Duodenal mucosa (tissue), 2 donors: ENCODE data around the gene NDUFA11.

Source experiments
- H3K27ac ChIP-seq: one replicate; pipeline ENCODE4 v1.7.0; 2013; ENCODE audit warnings: low read depth, low read length
- H3K27me3 ChIP-seq, 2 donors: one replicate each; pipeline ENCODE4 v1.7.0; 2013; ENCODE audit warnings: low read length in 2 of 2, control low read depth in 1 of 2; ENCODE audit not compliant: insufficient read depth in 2 of 2, control insufficient read depth in 1 of 2
- H3K36me3 ChIP-seq, 2 donors: one replicate each; pipeline ENCODE4 v1.7.0; 2013; ENCODE audit warnings: low read length in 2 of 2, control low read depth in 1 of 2; ENCODE audit not compliant: insufficient read depth in 2 of 2, control insufficient read depth in 1 of 2
- H3K4me1 ChIP-seq, 2 donors: one replicate each; pipeline ENCODE4 v1.7.0; 2013; ENCODE audit warnings: low read length in 2 of 2, control low read depth in 1 of 2; ENCODE audit not compliant: insufficient read depth in 2 of 2, control insufficient read depth in 1 of 2
- H3K4me3 ChIP-seq, 2 donors: one replicate each; pipeline ENCODE4 v1.7.0; 2013; ENCODE audit warnings: low read length in 2 of 2, low read depth in 1 of 2
- H3K9ac ChIP-seq, 2 donors: one replicate each; pipeline ENCODE4 v1.7.0; 2013; ENCODE audit warnings: low read length in 2 of 2, low read depth in 1 of 2
- H3K9me3 ChIP-seq, 2 donors: one replicate each; pipeline ENCODE4 v1.7.0; 2013; ENCODE audit warnings: low read length in 2 of 2, control low read depth in 1 of 2; ENCODE audit not compliant: control insufficient read depth in 1 of 2

NDUFA11 gene

GRCh38 chr19:5943045-5943444 is 39.5 kb upstream of the NDUFA11 start:
- H3K27ac ChIP-seq = no peak overlapping the region
- H3K27me3 ChIP-seq = no peaks in the 10 kb centered on the region
- H3K9me3 ChIP-seq = no peaks in the 10 kb centered on the region
- peaks cover 28 to 39% of the 10 kb centered on the region in 2 donors for H3K36me3 ChIP-seq
- no peak overlapping the region for H3K4me3 ChIP-seq
- H3K4me1 ChIP-seq = peaks cover 9 to 11% of the 10 kb centered on the region in 2 donors
- H3K9ac ChIP-seq = no peak overlapping the region

GRCh38 chr19:5941673-5942072 is 38.1 kb upstream of the NDUFA11 start:
- Histone ChIP-seq H3K9me3 (no peaks in the 10 kb centered on the region), H3K9ac (no peak overlapping the region), H3K4me3 (no peak overlapping the region), H3K27me3 (no peaks in the 10 kb centered on the region), H3K36me3 (peaks cover 34 to 48% of the 10 kb centered on the region in 2 donors), H3K4me1 (peaks cover 4 to 10% of the 10 kb centered on the region in 2 donors), H3K27ac (no peak overlapping the region)

- H3K27me3 ChIP-seq = no peaks in the 10 kb centered on the region
- no peaks in the 10 kb centered on the region for H3K9me3 ChIP-seq
- no peak overlapping the region for H3K4me3 ChIP-seq
- peaks cover 6 to 7% of the 10 kb centered on the region in 2 donors for H3K4me1 ChIP-seq
- no peak overlapping the region for H3K27ac ChIP-seq
- H3K9ac ChIP-seq = no peak overlapping the region
- peaks cover 34 to 52% of the 10 kb centered on the region in 2 donors for H3K36me3 ChIP-seq
These were observed 36.9 kb upstream of the NDUFA11 start for GRCh38 chr19:5940260-5941208.

GRCh38 chr19:5937550-5937949 is 34.0 kb upstream of the NDUFA11 start:
- no peaks in the 10 kb centered on the region for H3K9me3 ChIP-seq
- H3K36me3 ChIP-seq = peaks cover 30 to 65% of the 10 kb centered on the region in 2 donors
- no peak overlapping the region for H3K4me3 ChIP-seq
- H3K4me1 ChIP-seq = peaks cover 0 to 7% of the 10 kb centered on the region in 2 donors
- H3K27me3 ChIP-seq = no peaks in the 10 kb centered on the region
- no peak overlapping the region for H3K27ac ChIP-seq
- no peak overlapping the region for H3K9ac ChIP-seq

GRCh38 chr19:5936292-5936592 is 32.7 kb upstream of the NDUFA11 start:
- Histone ChIP-seq H3K9ac (no peak overlapping the region), H3K36me3 (peaks cover 30 to 76% of the 10 kb centered on the region in 2 donors), H3K4me1 (peaks cover 0 to 7% of the 10 kb centered on the region in 2 donors)

GRCh38 chr19:5935473-5936291 is 32.1 kb upstream of the NDUFA11 start:
- Histone ChIP-seq H3K4me3 (no peak overlapping the region), H3K27ac (no peak overlapping the region), H3K4me1 (peaks cover 0 to 7% of the 10 kb centered on the region in 2 donors), H3K9ac (no peak overlapping the region), H3K36me3 (peaks cover 30 to 76% of the 10 kb centered on the region in 2 donors), H3K9me3 (no peaks in the 10 kb centered on the region), H3K27me3 (no peaks in the 10 kb centered on the region)

More at GRCh38 chr19:5936292-5936592, 32.7 kb upstream of the NDUFA11 start:
- Histone ChIP-seq H3K9me3 (no peaks in the 10 kb centered on the region), H3K27ac (no peak overlapping the region), H3K27me3 (no peaks in the 10 kb centered on the region), H3K4me3 (no peak overlapping the region)

- no peak overlapping the region for H3K4me3 ChIP-seq
- no peak overlapping the region for H3K9ac ChIP-seq
- H3K9me3 ChIP-seq = no peaks in the 10 kb centered on the region
- peaks cover 28 to 76% of the 10 kb centered on the region in 2 donors for H3K36me3 ChIP-seq
- no peaks in the 10 kb centered on the region for H3K27me3 ChIP-seq
- H3K27ac ChIP-seq = no peak overlapping the region
- H3K4me1 ChIP-seq = peaks cover 0 to 7% of the 10 kb centered on the region in 2 donors
These were observed 31.3 kb upstream of the NDUFA11 start for GRCh38 chr19:5934774-5935472.

- Histone ChIP-seq H3K27me3 (no peaks in the 10 kb centered on the region), H3K27ac (no peak overlapping the region), H3K9me3 (no peaks in the 10 kb centered on the region), H3K36me3 (peaks cover 25 to 76% of the 10 kb centered on the region in 2 donors), H3K9ac (no peak overlapping the region), H3K4me1 (peaks cover 0 to 7% of the 10 kb centered on the region in 2 donors), H3K4me3 (no peak overlapping the region)
These were observed 30.4 kb upstream of the NDUFA11 start for GRCh38 chr19:5934069-5934401.

GRCh38 chr19:5933391-5934068 is 29.9 kb upstream of the NDUFA11 start:
- no peaks in the 10 kb centered on the region for H3K9me3 ChIP-seq
- H3K27me3 ChIP-seq = no peaks in the 10 kb centered on the region
- peaks cover 0 to 7% of the 10 kb centered on the region in 2 donors for H3K4me1 ChIP-seq
- H3K27ac ChIP-seq = no peak overlapping the region
- no peak overlapping the region for H3K9ac ChIP-seq
- H3K36me3 ChIP-seq = peaks cover 28 to 79% of the 10 kb centered on the region in 2 donors
- H3K4me3 ChIP-seq = no peak overlapping the region
